HepG2 (cell line): ENCODE measurements around the gene CEP131. TPM values are rescaled to one million over a fixed set of nuclear protein-coding genes. Genes with fewer than 3 reads are reported as not detected.

Experiments used
- ATAC-seq: fragments of 200-7000 bp; cut with Tn5 transposase; 3 replicates; pipeline ENCODE4 v1.9.1; 2020; ENCODE audit warnings: mild to moderate bottlenecking, moderate library complexity
- BruUV-seq: library from RNA; stranded (reverse); fragments of 400-500 nt; replicated peaks from 2 replicates; lab custom pipeline; 2021; lab: Mats Ljungman, UMichigan
- CTCF ChIA-PET: fragments of 300-600 bp; formaldehyde crosslinking; extraction: SDS; loops from one replicate; lab custom pipeline; 2021; ENCODE audit warnings: low total read pairs, inconsistent platforms, low intra/inter-chr PET ratio; lab: Yijun Ruan, JAX
- POLR2A ChIA-PET: fragments of 350-600 bp; sonication (Branson Sonifier 250); formaldehyde crosslinking; loops from one replicate; lab custom pipeline; 2020; ENCODE audit warnings: antibody characterized with exemption, inconsistent platforms; lab: Yijun Ruan, JAX
- DNase-seq: peaks from one replicate; pipeline ENCODE4 v3.0.0-alpha.2; 2015; ENCODE audit warnings: low spot score
- FAIRE-seq: peaks from 3 replicates; lab custom pipeline; 2011; peaks lifted over from hg19 to GRCh38; lab: Jason Lieb, UNC
- H2AFZ ChIP-seq: one replicate; pipeline ENCODE4 v1.6.1; 2011; ENCODE audit warnings: low read length, inconsistent platforms
- H3K27ac ChIP-seq: fragments of 300-600 bp; 3 replicates; pipeline ENCODE4 v1.8.0; 2011; ENCODE audit warnings: mixed run types, mild to moderate bottlenecking, mixed read lengths, low read length, inconsistent platforms; ENCODE audit not compliant: insufficient read depth; ENCODE audit errors: extremely low read length
- H3K27me3 ChIP-seq, 2 experiments: fragments of 200-600 bp in 1 of 2; 2 replicates in 1 of 2; 3 replicates in 1 of 2; pipeline versions ENCODE4 v1.6.0 to v1.8.0; 2011; ENCODE audit warnings: low read length in 2 of 2, mild to moderate bottlenecking in 2 of 2, moderate library complexity in 2 of 2, inconsistent platforms in 1 of 2; ENCODE audit not compliant: insufficient read depth in 2 of 2, control insufficient read depth in 1 of 2
- H3K36me3 ChIP-seq, 2 experiments: fragments of 200-600 bp in 1 of 2; replicated peaks in 1 of 2; 2 replicates in 1 of 2; 3 replicates in 1 of 2; pipeline versions ENCODE4 v1.5.1 to v1.8.0; 2011; ENCODE audit warnings: low read length in 2 of 2, inconsistent platforms in 1 of 2; ENCODE audit not compliant: insufficient read depth in 2 of 2, control insufficient read depth in 1 of 2
- H3K4me1 ChIP-seq: 2 replicates; pipeline ENCODE4 v1.5.1; 2012; ENCODE audit warnings: low read length, inconsistent platforms; ENCODE audit not compliant: insufficient read depth
- H3K4me2 ChIP-seq: 2 replicates; pipeline ENCODE4 v1.6.0; 2011; ENCODE audit warnings: low read depth, low read length, inconsistent platforms
- H3K4me3 ChIP-seq, 3 experiments: fragments of 200-600 bp in 1 of 3; sonication (generic), shearing (Covaris generic) in 1 of 3; replicated peaks in 1 of 3; 2 replicates each; pipeline ENCODE4 v1.5.1; 2011 to 2016; ENCODE audit warnings: low read length in 3 of 3, inconsistent platforms in 2 of 3, low read depth in 2 of 3, mild to moderate bottlenecking in 2 of 3, control low read depth in 1 of 3, mixed read lengths in 1 of 3; ENCODE audit not compliant: insufficient read depth in 1 of 3
- H3K79me2 ChIP-seq: one replicate; pipeline ENCODE4 v1.6.1; 2011; ENCODE audit warnings: low read length, inconsistent platforms; ENCODE audit not compliant: insufficient read depth
- H3K9ac ChIP-seq: 2 replicates; pipeline ENCODE4 v1.6.0; 2011; ENCODE audit warnings: mild to moderate bottlenecking, low read depth, low read length, inconsistent platforms; ENCODE audit not compliant: insufficient read depth
- H3K9me3 ChIP-seq: 2 replicates; pipeline ENCODE4 v1.5.1; 2012; ENCODE audit warnings: mild to moderate bottlenecking, low read length
- H4K20me1 ChIP-seq: 2 replicates; pipeline ENCODE4 v1.6.0; 2011; ENCODE audit warnings: inconsistent platforms, mild to moderate bottlenecking, low read length, moderate library complexity; ENCODE audit not compliant: insufficient read depth
- CENPBD1 ChIP-seq: sonication (generic); formaldehyde crosslinking; IDR thresholded peaks from 2 replicates; pipeline ENCODE4 v1.8.0; 2022; ENCODE audit warnings: missing genetic modification reagents, low read depth, mild to moderate bottlenecking, borderline replicate concordance
- DNMT3B ChIP-seq: conservative IDR thresholded peaks from 2 replicates; pipeline ENCODE4 v1.6.1; 2016; ENCODE audit warnings: missing biosample characterization, control low read depth
- IRF2 ChIP-seq: IDR thresholded peaks from 2 replicates; pipeline ENCODE4 v1.6.1; 2018; ENCODE audit warnings: missing genetic modification reagents, missing compliant biosample characterization
- JUN ChIP-seq: sonication (generic); formaldehyde crosslinking; IDR thresholded peaks from 2 replicates; pipeline ENCODE4 v1.4.0; 2020; ENCODE audit warnings: mild to moderate bottlenecking, missing genetic modification reagents
- PRMT3 ChIP-seq: sonication (generic); formaldehyde crosslinking; IDR thresholded peaks from 2 replicates; pipeline ENCODE4 v1.8.1; 2022; ENCODE audit warnings: low read depth, mild to moderate bottlenecking, moderate library complexity, missing genetic modification reagents, borderline replicate concordance
- RBAK ChIP-seq: sonication (generic); formaldehyde crosslinking; IDR thresholded peaks from 2 replicates; pipeline ENCODE4 v1.5.1; 2020; ENCODE audit warnings: mild to moderate bottlenecking, missing genetic modification reagents
- SKI ChIP-seq: fragments of 450-650 bp; IDR thresholded peaks from one replicate; pipeline ENCODE4 v1.6.1; 2018; ENCODE audit warnings: mild to moderate bottlenecking; ENCODE audit not compliant: partially characterized antibody
- SPEN ChIP-seq: sonication (generic); formaldehyde crosslinking; IDR thresholded peaks from 2 replicates; pipeline ENCODE4 v1.5.1; 2020; ENCODE audit warnings: low read depth, mild to moderate bottlenecking, missing genetic modification reagents
- THYN1 ChIP-seq: sonication (generic); formaldehyde crosslinking; IDR thresholded peaks from 2 replicates; pipeline ENCODE4 v1.8.1; 2023; ENCODE audit warnings: low read depth, mild to moderate bottlenecking, moderate library complexity, missing genetic modification reagents, borderline replicate concordance
- ZC3H13 ChIP-seq: sonication (generic); formaldehyde crosslinking; IDR thresholded peaks from 2 replicates; pipeline ENCODE4 v1.8.1; 2023; ENCODE audit warnings: mild to moderate bottlenecking, missing genetic modification reagents, moderate library complexity
- ZNF660 ChIP-seq: sonication (generic); formaldehyde crosslinking; IDR thresholded peaks from 2 replicates; pipeline ENCODE4 v1.5.1; 2020; ENCODE audit warnings: mild to moderate bottlenecking, low read depth, missing genetic modification reagents, borderline replicate concordance
- ZNF704 ChIP-seq: sonication (generic); formaldehyde crosslinking; IDR thresholded peaks from 2 replicates; pipeline ENCODE4 v1.8.1; 2023; ENCODE audit warnings: mild to moderate bottlenecking, inconsistent platforms, moderate library complexity, missing genetic modification reagents, borderline replicate concordance
- ZNF816 ChIP-seq: sonication (generic); formaldehyde crosslinking; IDR thresholded peaks from 2 replicates; pipeline ENCODE4 v1.8.0; 2022; ENCODE audit warnings: missing genetic modification reagents, mild to moderate bottlenecking, borderline replicate concordance
- ZSCAN29 ChIP-seq: sonication (generic); formaldehyde crosslinking; conservative IDR thresholded peaks from 2 replicates; pipeline ENCODE4 v1.4.0; 2020; ENCODE audit warnings: mild to moderate bottlenecking, missing genetic modification reagents
- WGBS: methylation state at CpG from one replicate; pipeline ENCODE4 v1.1.6; 2017; ENCODE audit warnings: low lambda C conversion rate; 5-methylcytosine and 5-hydroxymethylcytosine counted together
- in situ Hi-C: cut with HindIII; loops from 2 replicates; pipeline ENCODE4 v1.10.0; 2017; ENCODE audit warnings: low pct_unique_long_range_greater_than_20kb; ENCODE audit not compliant: extremely low pct_ligation_motif_present
- intact Hi-C: fragments of 100-400 bp; cut with micrococcal nuclease; formaldehyde crosslinking; loops from one replicate; pipeline ENCODE4 v1.10.0; 2022; ENCODE audit not compliant: unreplicated experiment
- polyA plus RNA-seq, 8 experiments: library from polyadenylated mRNA; depleted of rRNA in 3 of 8; stranded (reverse) in 7 of 8; unstranded in 1 of 8; fragments of >200 nt; fragmentation: Illumina TruSeq in 4 of 8; extraction: Trizol in 4 of 8; gene quantifications; 2 replicates each; pipeline versions ENCODE4 v1.2.1 to v1.2.3, GENCODE V29; 2011 to 2016; ENCODE audit warnings: low read depth in 4 of 8, missing spikeins in 1 of 8, mixed read lengths in 1 of 8; ENCODE audit not compliant: insufficient read depth in 1 of 8
- total RNA-seq, 5 experiments: library from RNA; depleted of rRNA; stranded (reverse); fragments of >200 nt; fragmentation: Illumina TruSeq; extraction: Trizol; gene quantifications; 2 replicates each; pipeline ENCODE4 v1.2.3, GENCODE V29; 2016; ENCODE audit warnings: low read depth in 1 of 5
- TF ChIP-seq, protein P1 (sequence below): sonication (generic); formaldehyde crosslinking; IDR thresholded peaks from 2 replicates; pipeline ENCODE4 v1.4.0; 2020; ENCODE audit warnings: mild to moderate bottlenecking, low read depth, missing genetic modification reagents
- TF ChIP-seq, protein P2 (sequence below): sonication (generic); formaldehyde crosslinking; IDR thresholded peaks from 2 replicates; pipeline ENCODE4 v1.8.0; 2022; ENCODE audit warnings: mild to moderate bottlenecking, missing genetic modification reagents, moderate library complexity
- TF ChIP-seq, protein P3 (sequence below): fragments of 450-650 bp; IDR thresholded peaks from 2 replicates; pipeline ENCODE4 v1.6.1; 2017; ENCODE audit warnings: mild to moderate bottlenecking

CEP131 gene
- total and polyA plus RNA-seq, 2 of the 13 experiments (the other 11 are each of a cell fraction or from before 2014, with no cell fraction given) = 5.0 to 16.8 TPM

DNA sequence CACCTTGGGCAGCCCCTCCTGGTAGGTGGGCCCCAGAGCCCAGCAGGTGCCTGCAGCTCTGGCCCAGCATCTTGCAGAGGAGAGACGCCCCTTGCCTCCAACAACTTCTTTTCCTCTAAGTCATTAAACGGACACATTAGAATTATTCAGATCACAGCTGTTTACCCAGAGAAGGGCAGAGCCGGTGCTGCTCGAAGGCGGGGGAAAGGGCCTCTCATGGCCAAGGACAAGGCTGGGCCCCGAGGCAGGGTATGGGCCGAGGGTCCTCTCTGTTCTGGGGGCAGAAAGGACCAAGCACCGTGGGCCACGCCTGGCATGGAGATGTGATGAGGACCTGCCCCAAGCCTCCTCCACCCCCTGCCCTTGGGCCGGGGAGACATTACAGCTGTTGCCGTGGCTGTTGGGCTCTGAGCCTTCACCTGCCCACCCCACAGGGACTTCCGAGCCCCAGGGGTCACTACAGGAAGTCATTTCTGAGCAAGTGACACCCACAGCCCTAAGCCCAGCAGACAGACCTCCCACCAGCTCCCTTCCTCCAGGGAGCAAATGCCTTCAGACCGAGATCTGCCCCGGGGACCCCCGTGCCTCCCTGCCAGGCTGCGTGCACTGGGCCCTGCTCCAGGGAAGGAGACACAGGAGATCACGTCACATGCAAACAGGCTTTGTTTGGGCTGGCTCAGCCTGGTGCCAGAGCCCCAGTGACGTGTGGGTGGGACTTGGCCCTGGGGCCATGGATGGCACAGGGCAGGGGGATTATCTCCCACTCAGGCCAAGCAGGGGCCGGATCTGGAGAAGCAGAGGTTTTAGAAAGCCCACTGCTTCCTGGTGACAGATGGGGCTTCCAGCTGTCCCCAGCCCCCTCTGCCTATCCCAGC lies 58.2 kb downstream of the CEP131 start:
- Histone ChIP-seq H4K20me1 (no peaks in the 10 kb centered on the region), H3K27me3 (no peaks in the 10 kb centered on the region), H3K4me2 (peak overlapping the region; percentile 86), H2AFZ (no peak overlapping the region), H3K9me3 (no peaks in the 10 kb centered on the region), H3K4me3 (peak overlapping the region; percentile 84 to 95 (median 95)), H3K4me1 (peaks cover 39% of the 10 kb centered on the region), H3K36me3 (no peaks in the 10 kb centered on the region), H3K9ac (peak overlapping the region; percentile 86), H3K27ac (peak overlapping the region; percentile 78), H3K79me2 (no peaks in the 10 kb centered on the region)
- BruUV-seq = TSS peak; percentile 60
- 17% methylated on average over 11 of the region's 19 CpGs for WGBS
- in situ Hi-C loops (no loop called here), intact Hi-C loops (no loop called here)
- ATAC-seq = peak; percentile 66
- CTCF ChIA-PET = no interaction called here
- FAIRE-seq = peak; percentile 30
- peak; percentile 49 for DNase-seq
- POLR2A ChIA-PET = interaction anchor here (0.8 to 2.0 kb wide), 8 partner anchors 12 to 75 kb away, joined by 3 to 7 read pairs (median 4); partner anchors contain the start of genes CEP131, NDUFAF8 and TEPSIN
- TF ChIP-seq, protein P1, sequence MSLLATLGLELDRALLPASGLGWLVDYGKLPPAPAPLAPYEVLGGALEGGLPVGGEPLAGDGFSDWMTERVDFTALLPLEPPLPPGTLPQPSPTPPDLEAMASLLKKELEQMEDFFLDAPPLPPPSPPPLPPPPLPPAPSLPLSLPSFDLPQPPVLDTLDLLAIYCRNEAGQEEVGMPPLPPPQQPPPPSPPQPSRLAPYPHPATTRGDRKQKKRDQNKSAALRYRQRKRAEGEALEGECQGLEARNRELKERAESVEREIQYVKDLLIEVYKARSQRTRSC (CRISPR knock-in tag) = 0 out of 2 replicates have a peak, but pooled peaks have one; percentile 86
- TF ChIP-seq, protein P2, sequence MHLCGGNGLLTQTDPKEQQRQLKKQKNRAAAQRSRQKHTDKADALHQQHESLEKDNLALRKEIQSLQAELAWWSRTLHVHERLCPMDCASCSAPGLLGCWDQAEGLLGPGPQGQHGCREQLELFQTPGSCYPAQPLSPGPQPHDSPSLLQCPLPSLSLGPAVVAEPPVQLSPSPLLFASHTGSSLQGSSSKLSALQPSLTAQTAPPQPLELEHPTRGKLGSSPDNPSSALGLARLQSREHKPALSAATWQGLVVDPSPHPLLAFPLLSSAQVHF (CRISPR knock-in tag) = no peak
- peak; percentile 43; the same call in 1 of the 2 replicates for TF ChIP-seq ZSCAN29 (CRISPR knock-in tag)
- TF ChIP-seq IRF2 (CRISPR knock-in tag) = no peak
- no peak for TF ChIP-seq THYN1 (CRISPR knock-in tag)
- no peak for TF ChIP-seq SKI
- no peak for TF ChIP-seq ZC3H13
- no peak for TF ChIP-seq ZNF816 (CRISPR knock-in tag)
- no peak for TF ChIP-seq PRMT3 (CRISPR knock-in tag)
- TF ChIP-seq ZNF660 (CRISPR knock-in tag) = 0 out of 2 replicates have a peak, but pooled peaks have one; percentile 38
- TF ChIP-seq, protein P3, sequence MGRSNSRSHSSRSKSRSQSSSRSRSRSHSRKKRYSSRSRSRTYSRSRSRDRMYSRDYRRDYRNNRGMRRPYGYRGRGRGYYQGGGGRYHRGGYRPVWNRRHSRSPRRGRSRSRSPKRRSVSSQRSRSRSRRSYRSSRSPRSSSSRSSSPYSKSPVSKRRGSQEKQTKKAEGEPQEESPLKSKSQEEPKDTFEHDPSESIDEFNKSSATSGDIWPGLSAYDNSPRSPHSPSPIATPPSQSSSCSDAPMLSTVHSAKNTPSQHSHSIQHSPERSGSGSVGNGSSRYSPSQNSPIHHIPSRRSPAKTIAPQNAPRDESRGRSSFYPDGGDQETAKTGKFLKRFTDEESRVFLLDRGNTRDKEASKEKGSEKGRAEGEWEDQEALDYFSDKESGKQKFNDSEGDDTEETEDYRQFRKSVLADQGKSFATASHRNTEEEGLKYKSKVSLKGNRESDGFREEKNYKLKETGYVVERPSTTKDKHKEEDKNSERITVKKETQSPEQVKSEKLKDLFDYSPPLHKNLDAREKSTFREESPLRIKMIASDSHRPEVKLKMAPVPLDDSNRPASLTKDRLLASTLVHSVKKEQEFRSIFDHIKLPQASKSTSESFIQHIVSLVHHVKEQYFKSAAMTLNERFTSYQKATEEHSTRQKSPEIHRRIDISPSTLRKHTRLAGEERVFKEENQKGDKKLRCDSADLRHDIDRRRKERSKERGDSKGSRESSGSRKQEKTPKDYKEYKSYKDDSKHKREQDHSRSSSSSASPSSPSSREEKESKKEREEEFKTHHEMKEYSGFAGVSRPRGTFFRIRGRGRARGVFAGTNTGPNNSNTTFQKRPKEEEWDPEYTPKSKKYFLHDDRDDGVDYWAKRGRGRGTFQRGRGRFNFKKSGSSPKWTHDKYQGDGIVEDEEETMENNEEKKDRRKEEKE = no peak
- no peak for TF ChIP-seq RBAK (CRISPR knock-in tag)
- no peak for TF ChIP-seq CENPBD1 (CRISPR knock-in tag)
- TF ChIP-seq JUN = peak; percentile 80; the same call in 1 of the 2 replicates
- TF ChIP-seq DNMT3B (CRISPR knock-in tag) = no peak
- peak; percentile 11; the same call in 1 of the 2 replicates for TF ChIP-seq ZNF704 (CRISPR knock-in tag)
- 0 out of 2 replicates have a peak, but pooled peaks have one; percentile 9 for TF ChIP-seq SPEN (CRISPR knock-in tag)
